ENCODE data around the gene WDR76. TPM values are rescaled to one million over a fixed set of nuclear protein-coding genes. Genes with fewer than 3 reads are reported as not detected.
A peak's percentile ranks its signal among the peaks of the same experiment; 100 is the strongest.

The WDR76 gene
- total RNA-seq, 1 donor from 2014 or later, result 3.8 TPM

DNA sequence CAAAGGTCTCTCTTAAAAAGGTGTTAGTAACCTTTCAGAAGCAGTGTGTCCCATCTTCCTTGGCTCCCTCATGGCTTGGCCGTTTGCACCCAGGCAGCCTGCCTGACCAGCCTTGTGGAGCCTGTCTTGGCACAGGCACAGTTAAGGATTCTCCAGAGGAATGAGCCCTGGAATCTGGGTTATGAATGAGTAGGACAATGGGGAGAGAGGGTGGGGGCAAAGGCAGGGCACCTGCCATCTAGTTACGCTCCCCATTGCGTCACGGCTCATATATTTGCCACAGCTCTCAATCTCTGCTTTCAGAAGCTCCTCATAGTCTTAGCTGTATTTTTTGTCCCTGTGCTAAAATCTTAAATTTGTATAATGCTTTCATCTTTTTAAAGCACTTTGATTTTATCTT lies 50.6 kb downstream of the WDR76 start:
- DNase-seq (ENCODE audit: low read depth), result peak; percentile 13

DNA sequence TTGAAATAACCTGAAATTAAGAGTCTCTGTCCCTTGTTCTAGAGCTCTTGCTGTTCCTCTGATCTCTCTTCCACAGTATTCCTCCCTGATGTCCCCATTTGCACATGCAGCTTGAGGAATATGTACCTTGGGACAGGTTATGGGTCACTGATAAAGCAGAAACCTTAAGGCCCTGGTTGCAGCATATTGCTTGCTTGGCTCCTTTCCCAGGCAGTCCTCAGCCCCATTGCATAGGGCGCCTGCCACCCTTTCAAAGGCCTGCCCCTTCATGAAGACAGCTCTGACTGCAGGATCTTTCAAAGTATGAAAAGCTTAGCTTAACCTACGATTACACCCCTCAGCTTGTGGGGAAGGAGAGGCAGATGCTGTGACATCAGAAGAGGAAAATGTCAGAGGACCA lies 51.6 kb downstream of the WDR76 start:
- DNase-seq (ENCODE audit: low read depth), result no peak

DNA sequence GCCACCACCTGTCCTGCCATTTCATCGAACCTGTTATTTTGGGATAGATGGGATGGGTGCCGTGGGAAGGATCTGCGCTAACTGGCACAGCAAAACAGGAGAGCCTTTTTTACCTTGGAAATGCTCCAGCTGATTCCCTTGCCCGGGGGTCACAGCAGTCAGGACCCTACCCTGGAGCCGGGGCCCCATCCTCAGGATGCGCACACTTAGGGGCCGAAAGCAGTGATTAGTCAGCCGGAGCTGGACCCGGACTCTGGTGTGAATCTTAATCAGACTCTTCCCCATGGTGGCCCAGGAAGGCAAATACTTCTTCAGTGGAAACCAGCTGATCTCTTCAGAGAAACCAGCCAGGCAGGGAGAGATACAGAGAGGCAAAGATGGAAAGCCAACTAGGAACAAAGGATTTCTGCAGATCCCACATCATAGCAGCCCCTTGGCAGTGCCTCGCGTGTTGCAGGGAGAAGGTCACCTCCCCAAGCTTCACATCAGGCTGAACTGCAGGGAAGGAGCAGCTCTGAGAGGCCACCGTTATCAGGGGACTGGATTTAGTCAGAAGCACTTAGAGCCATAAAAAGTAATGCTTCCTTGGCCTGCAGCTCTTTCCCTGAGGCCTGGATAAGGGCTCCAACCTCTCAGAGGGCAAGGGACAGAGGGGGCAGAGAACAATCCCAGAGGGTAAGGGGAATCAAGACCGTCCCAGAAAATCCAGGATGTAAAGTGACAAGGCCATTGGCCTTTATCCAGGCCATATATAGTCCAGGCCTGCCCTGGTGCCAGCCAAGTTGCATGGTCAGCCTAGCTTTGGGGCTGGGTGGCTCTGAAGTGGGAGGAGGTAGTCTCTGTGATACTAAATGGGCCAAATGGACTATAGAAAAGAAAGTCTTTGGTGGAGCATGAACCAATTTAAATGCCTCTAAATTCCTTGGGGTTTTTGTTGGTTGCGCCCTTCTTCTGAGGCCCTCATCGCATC lies 52.9 kb downstream of the WDR76 start:
- no peak for DNase-seq (ENCODE audit: low read depth)

DNA sequence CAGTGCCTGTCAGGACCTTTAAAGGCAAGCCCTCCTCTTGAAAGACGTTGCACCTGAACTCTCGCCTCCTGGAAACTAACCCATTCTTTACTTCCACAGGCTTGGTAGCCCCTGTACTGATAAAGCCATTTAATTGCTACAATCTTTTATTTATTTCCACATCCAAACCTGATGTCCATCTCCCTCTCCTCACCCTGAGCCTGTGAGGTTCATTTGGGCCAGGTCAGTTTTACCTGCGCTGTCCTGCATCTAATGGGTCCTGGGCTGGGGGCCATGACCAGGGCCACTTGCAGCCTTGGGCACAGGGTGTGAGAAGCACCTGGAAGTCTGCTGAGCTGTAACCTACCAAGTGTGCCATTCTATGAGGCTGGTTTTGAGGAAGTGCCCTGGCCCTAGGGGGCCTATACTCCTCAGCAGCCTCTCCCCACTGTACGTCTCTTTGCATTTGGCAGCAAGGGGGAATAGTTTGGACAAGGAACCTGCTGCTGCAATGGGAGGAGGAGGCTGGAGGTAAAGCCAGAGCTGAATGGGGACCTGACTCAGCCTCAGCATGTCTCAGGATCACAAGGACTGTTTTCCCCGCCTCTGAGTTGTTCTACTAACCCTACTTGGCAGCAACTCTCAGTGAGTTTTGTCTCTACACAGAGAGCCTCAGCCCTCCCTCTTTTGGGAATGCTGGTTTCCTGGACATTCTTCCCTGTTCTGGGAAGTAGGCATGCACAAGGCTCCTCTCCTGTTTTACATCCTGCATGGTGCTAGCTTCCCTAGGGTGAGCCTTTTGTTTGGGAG lies 53.8 kb downstream of the WDR76 start:
- no peak for DNase-seq (ENCODE audit: low read depth)

DNA sequence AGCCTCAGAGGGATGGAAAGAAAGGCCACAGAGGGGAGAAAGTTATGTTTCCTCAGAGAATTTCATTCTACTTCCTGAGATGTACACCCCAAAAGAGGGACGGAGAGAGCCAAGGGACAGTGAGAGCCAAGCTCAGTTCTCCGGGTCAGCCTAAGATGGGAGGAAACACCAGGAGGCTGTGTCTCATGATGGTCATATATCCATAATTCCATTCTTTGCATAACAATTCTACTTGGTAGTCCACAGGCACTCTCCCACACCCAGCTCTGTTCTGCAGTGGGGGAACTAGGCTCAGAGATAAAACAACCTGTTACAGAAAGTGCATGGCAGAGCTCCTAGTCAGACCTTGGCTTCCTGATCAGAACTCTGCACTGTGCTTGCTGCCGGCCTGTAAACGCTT lies 54.4 kb downstream of the WDR76 start:
- no peak for DNase-seq (ENCODE audit: low read depth)

DNA sequence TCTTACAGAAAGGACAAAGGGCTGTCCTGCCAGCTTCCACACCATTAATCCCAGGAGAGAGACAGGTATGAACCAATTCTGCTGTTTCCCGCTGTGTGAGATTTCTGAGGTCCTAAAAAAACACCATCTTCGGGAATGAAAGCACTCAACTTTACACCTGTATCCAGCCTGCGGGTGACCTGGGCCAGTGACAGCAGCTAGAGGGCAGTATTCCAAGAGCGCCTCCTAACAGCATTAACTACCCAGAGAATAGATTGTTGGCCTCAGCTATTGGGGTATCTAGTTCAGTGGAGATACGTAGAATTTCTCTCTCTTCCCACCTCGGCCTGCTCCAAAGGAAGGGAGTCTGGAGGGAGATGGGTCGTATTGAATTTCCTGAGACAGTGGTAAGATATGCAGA lies 55.1 kb downstream of the WDR76 start:
- DNase-seq (ENCODE audit: low read depth), result no peak

DNA sequence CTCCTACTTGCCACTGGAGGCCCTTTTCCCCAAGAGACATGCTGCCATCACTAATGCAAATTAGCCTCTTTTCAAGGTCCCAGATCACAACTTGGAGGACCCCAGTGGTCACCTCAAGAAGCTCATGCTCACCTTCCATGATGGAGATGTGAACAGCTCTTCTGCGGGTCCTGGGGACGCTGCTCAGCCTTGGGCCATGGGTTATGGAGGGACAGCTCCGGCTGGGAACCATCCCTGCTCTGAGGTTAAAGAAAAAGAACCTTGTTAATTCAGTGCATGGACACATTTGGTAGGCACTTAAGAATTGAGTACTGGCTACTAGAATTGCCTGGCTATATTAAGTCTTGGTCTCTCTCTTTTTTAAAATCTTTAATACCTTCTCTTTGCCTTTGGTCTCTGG lies 56.8 kb downstream of the WDR76 start:
- DNase-seq (ENCODE audit: low read depth), result no peak

DNA sequence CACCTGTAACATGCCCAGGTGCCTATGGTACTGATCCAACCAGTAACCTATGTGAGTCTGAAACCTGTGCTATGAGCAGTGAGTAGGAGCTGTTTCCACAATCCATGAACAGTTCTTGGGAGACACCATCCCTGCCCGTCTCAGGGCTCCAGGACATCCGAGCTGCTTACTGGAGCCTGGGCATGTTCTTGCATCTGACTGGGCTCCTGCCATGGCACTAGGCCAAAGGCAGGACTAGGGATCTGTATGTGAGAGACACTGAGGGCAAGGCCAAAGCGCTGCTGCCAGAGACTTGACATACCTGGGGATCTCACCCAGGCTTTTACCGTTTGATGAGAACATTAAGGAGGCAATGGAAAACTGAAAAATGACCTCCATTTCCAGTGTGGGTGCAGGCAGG lies 59.8 kb downstream of the WDR76 start:
- no peak for DNase-seq (ENCODE audit: low read depth)

DNA sequence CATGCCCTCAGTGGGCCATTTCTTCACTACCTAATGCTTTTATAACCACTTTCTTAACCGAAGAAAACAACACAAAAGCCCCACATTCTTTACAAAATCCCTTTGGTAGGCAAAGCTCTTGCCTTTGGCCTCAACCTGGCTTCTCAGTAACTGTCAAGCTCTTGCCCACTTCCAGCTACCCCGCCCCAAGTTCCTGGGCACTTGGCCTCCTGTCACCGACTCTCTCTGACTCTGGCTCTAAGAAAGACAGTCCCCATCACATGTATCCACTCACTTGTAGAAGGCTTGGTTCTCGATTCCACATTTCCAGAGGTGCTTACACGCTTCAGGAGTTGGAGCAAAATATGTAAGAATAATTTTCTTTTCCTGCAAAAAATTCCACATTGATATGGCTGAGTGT lies 61.1 kb downstream of the WDR76 start:
- no peak for DNase-seq (ENCODE audit: low read depth)

DNA sequence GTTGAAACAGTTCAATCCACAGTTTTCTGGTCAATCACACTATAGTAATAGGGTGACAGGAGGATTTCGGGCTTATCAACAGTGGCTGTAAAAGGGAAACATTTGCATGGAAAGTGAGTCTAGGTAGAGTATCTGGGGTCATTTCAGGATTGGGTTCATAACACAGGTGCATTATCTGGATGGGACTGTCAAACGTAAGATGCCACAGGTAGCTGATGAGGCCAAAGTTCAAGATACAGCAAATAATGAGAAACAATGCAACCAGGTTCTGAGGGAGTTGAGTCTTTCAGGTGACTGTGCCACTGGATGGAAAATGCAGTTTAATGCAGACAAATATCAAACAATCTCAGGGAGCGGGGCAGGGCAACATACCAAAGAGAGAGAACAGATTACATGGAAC lies 62.2 kb downstream of the WDR76 start:
- DNase-seq (ENCODE audit: low read depth), result no peak

DNA sequence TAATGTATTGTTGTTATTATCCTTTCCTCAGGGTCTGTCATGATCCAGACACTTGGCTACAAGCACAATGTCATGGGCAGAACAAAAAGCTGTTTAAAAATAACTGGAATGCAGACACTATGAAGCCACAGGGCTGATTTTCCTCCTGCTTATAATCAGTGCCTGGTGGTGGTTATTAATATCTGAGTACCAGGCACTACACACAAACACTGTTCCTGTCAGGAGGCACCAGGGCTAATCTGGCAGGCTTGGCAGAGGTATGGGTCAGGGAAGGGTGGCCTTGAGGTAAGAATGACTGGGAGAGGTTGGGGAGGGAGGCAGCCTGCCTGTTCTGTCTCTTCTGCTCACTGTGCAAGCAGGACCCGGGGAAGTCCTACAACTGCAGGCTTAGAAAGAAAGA lies 67.2 kb downstream of the WDR76 start:
- DNase-seq (ENCODE audit: low read depth), result no peak

DNA sequence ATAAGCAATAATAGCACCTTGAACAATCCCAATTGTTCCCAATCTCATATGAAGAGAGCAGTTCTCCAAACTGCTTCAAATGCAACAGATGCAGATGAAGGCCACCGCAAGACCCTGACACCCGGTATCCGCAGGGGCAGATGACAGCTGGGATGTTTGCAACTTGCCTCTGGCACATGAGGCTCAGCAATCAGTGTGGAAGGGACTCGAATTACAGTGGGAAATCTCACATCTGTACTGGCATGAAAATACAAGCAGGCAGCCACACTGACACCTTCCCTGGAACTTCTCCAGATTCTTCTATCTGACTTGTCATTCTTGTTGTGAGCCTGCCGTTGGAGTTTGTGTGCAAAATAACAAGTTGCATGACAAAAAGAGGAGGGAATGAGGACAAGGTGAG lies 68.8 kb downstream of the WDR76 start:
- DNase-seq (ENCODE audit: low read depth), result no peak

DNA sequence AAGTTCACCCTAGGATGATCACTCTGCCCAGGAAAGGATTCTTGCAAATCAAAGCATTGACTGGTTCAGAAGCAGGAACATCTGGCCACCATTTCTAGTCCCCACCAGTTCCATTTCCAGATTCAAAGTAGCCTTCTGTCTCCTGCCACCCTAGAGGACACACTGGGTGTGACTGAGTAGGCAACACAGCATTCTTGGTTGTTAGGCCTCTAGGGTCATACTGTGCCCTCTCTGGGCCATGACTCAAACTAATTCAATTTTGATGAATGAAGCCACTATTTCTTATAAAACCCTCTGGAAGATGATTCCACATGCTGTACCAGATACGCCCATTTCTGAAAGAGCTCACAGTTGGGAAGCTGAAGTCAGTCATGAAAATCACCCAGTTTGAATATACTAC lies 69.7 kb downstream of the WDR76 start:
- DNase-seq (ENCODE audit: low read depth), result no peak

DNA sequence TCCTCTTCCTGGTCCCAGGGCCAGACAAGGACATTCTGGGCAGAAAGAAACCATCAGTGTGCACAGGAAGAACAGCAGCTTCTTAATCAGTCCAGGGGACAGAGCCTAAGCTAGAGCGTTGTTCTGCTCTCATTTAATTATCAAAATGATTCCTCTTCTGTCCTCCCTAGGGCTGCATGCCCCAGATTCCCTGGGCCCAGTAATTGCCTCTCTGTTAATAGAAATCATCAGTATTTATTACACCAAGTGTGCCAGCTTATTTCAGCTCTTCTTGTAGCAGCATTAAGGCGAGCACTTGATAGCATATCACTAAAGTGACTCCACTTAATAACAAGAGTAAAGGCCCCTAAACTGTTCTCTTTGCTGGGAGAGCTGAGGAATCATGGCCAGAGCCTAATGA lies 72.1 kb downstream of the WDR76 start:
- DNase-seq (ENCODE audit: low read depth), result no peak

DNA sequence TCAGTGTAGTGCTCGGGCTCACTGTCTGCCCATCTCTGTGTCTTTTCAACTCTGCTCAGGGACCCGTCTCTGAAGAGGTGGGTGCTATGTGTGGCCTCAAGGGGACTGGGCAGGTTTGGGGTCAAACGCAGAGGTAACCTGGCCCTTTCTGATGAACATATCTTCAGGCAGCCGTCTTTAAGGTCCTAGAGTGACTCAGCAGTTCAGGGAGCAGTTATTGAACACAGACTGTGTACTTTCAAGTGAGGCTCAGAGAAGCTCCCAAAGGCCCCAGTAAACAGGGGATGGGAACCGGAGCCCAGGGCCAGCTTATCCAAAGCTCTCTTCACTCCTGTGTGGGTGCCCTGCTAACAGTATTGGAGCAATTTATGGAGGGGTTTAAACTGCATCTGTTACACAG lies 73.1 kb downstream of the WDR76 start:
- no peak for DNase-seq (ENCODE audit: low read depth)

DNA sequence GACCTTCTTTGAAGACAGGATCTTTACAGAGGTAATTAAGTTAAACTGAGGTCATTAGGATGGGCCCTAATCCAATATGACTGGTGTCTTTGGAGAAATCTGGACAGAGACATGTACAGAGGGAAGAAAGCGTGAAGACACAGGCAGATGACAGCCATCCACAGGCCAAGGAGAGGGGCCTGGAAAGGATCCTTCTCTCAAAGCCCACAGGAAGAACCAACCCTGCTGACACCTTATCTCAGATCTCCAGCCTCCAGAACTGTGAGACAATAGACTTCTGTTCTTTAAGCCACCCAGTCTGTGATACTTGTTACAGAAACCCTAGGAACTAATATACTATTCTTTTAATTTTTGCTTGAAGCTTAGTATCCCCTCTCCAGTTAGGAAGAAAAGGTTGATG lies 74.2 kb downstream of the WDR76 start:
- no peak for DNase-seq (ENCODE audit: low read depth)

DNA sequence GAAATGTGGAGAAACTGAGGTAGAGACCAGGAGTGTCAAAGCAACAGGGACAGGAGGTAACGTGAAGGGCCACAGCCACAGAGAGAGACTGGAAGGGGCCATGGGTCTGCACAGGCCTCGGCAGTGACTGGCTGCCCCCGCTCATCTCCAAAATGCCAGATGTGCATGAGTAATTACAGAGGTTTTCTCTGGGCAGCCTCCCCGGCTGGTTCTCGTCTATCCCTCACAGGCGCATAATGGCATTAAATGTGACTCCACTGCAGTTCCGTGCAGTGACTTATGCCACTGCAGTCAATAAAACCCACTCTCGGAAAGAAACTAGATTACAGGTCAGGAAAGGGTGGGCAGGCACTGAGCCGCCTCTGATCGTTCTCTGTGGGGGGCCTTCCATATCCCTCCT lies 74.7 kb downstream of the WDR76 start:
- DNase-seq (ENCODE audit: low read depth), result no peak

DNA sequence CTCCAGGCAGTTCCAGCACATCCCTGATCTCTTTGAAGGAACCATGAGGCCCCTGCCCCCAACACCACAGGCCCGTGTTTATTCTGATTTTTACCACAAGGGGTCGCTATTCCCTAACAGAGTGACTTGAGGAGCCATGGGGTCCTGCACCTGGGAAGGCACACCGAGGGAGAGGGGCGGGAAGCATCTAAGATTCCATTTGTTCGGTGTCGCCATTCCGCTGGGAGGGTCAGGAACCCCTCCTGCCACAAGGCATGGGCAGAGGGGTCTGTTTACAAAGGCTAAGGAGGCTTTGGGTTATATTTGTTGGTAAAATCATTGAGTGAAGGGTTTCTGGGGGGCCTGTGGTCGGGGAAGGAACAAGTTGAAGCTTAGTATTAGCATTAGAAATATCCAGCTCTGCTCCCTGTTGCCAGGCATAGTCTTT lies 77.1 kb downstream of the WDR76 start:
- DNase-seq (ENCODE audit: low read depth), result peak; percentile 34

DNA sequence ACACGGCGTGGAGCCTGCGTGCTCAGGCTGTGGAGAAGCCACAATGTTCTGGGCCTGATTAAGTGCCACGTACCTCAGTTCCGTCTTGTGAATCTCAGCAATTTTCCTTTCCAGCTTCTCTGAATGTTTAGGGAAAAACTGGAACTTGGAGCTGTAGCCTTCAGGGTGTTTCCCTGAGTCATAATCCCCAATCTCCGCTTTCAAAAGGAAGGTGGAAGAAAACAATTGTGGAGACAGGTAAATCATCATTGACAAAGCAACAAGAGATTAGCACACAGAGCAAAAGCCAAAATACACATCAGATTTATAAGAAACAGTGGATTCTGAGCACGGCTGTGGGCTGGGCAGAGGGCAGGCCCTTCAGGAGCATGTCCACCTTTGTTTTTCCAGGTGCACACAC lies 79.0 kb downstream of the WDR76 start:
- no peak for DNase-seq (ENCODE audit: low read depth)

DNA sequence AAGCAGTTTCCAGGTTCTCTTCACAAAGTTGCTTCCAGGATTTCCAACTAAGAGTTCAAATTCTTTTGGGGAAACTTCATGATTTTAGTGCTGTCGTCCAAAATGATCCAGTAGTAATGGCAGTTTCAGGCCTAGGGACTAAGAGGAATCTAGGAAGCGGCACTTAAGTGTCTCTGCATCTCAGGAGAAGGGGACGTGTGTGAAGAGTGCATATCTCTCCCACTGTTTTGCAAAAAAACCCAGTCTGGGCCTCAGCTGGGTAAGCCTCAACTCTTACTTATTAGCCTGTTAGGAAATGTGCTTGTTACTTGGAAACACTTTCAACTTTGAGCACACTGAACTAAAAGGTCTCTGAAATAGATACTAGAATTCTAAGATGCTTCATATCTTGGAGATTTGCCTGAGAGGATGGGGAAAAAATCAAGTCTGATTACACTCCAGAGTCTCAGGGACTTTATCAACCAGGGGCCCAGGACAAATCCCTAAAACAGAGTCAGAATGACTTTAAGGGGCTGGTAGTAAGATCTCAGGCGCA lies 81.8 kb downstream of the WDR76 start:
- no peak for DNase-seq (ENCODE audit: low read depth)

DNA sequence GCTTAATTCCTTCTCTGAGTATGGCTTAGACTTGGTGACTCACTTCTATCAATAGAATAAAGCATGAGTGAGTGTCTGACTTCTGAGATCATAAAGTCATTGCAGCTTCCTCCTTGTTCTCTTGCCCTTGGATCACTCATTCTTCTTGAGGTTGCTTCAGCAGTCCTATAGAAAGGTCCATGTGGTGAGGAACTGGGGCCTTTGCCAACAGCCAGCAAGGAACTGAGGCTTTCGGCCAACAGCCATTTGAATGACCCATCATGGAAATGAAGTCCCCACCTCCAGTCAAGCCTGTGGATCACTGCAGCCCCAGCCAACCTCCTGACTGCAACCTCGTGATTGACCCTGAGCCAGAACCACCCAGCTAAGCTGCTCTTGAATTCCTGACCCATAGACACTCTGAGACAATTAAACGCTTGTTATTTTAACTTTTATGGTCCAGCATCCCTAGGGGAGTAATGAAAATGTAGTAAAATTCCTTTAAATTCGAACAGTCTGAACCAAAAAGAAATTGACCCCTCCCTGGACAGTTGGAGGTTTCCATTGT lies 84.5 kb downstream of the WDR76 start:
- DNase-seq (ENCODE audit: low read depth), result peak; percentile 81

DNA sequence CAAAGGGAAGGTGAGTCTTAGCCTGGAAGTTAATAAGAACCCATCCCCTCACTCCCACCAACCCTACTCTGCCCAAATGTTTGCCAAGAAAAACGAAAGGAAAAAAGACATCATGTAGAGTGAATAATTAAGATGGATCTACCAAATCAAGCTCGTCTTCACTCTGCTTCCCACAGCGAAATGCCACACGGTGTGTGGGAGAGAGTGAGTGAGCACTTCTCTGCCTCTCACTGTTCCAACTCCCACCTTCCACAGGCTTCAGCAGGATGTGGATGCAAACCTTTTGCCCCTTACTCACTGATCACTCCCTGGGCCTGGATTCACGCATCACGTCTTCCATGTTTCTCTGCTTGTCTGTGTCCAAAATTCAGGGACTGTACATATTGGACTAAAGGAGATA lies 85.4 kb downstream of the WDR76 start:
- no peak for DNase-seq (ENCODE audit: low read depth)

All from renal cortical epithelial cell (primary cell).